ENCODE measurements around the gene RGS8.

RGS8 gene

GRCh38 chr1:182656842-182657397 lies 27.5 kb downstream of the RGS8 start:
- no peaks in the 10 kb centered on the region for H3K9me3 ChIP-seq (ENCODE audit: control insufficient read depth in 2 of 2, low read length in 2 of 2)
- no peak overlapping the region for H3K9ac ChIP-seq (ENCODE audit: low read length in 2 of 2)
- H3K27ac ChIP-seq (ENCODE audit: low read length) = no peak overlapping the region
- no peaks in the 10 kb centered on the region for H3K4me1 ChIP-seq (ENCODE audit: control insufficient read depth, insufficient read depth, low read length)
- H3K27me3 ChIP-seq (ENCODE audit: control insufficient read depth in 1 of 2, insufficient read depth in 2 of 2, low read length in 2 of 2) = no peaks in the 10 kb centered on the region
- no peaks in the 10 kb centered on the region for H3K36me3 ChIP-seq (ENCODE audit: control insufficient read depth in 2 of 2, insufficient read depth in 2 of 2, low read length in 2 of 2)
- no peak overlapping the region for H3K4me3 ChIP-seq (ENCODE audit: low read length in 2 of 2)

GRCh38 chr1:182653986-182654385 lies 30.4 kb downstream of the RGS8 start:
- Histone ChIP-seq H3K27ac (ENCODE audit: low read length) (no peak overlapping the region), H3K4me3 (ENCODE audit: low read length in 2 of 2) (no peak overlapping the region), H3K9ac (ENCODE audit: low read length in 2 of 2) (no peak overlapping the region), H3K4me1 (ENCODE audit: control insufficient read depth, insufficient read depth, low read length) (no peaks in the 10 kb centered on the region), H3K27me3 (ENCODE audit: control insufficient read depth in 1 of 2, insufficient read depth in 2 of 2, low read length in 2 of 2) (no peaks in the 10 kb centered on the region), H3K36me3 (ENCODE audit: control insufficient read depth in 2 of 2, insufficient read depth in 2 of 2, low read length in 2 of 2) (no peaks in the 10 kb centered on the region), H3K9me3 (ENCODE audit: control insufficient read depth in 2 of 2, low read length in 2 of 2) (no peaks in the 10 kb centered on the region)

- Histone ChIP-seq H3K4me3 (ENCODE audit: low read length in 2 of 2) (no peak overlapping the region), H3K27ac (ENCODE audit: low read length) (no peak overlapping the region), H3K9me3 (ENCODE audit: control insufficient read depth in 2 of 2, low read length in 2 of 2) (no peaks in the 10 kb centered on the region), H3K36me3 (ENCODE audit: control insufficient read depth in 2 of 2, insufficient read depth in 2 of 2, low read length in 2 of 2) (no peaks in the 10 kb centered on the region), H3K9ac (ENCODE audit: low read length in 2 of 2) (no peak overlapping the region), H3K27me3 (ENCODE audit: control insufficient read depth in 1 of 2, insufficient read depth in 2 of 2, low read length in 2 of 2) (no peaks in the 10 kb centered on the region), H3K4me1 (ENCODE audit: control insufficient read depth, insufficient read depth, low read length) (no peaks in the 10 kb centered on the region)
Observed at GRCh38 chr1:182652933-182653332, 31.5 kb downstream of the RGS8 start.

DNA sequence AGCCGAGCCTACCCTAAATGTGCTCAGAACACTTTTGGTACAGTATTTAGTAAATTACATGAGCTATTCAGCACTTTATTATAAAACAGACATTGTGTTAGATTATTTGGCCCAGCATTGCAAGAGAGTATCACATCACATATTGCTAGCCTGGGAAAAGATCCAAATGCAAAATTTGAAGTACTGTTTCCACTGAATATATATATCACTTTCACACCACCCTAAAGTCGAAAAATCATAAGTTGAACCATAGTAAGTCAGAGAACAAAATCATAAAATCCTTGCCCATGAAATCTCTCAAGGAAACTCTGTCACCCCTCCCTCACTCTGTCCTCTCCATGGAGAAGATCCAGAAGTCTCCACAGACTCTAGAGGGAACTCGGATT lies 33.1 kb downstream of the RGS8 start:
- Histone ChIP-seq H3K27me3 (ENCODE audit: control insufficient read depth in 1 of 2, insufficient read depth in 2 of 2, low read length in 2 of 2) (no peaks in the 10 kb centered on the region), H3K36me3 (ENCODE audit: control insufficient read depth in 2 of 2, insufficient read depth in 2 of 2, low read length in 2 of 2) (no peaks in the 10 kb centered on the region), H3K4me3 (ENCODE audit: low read length in 2 of 2) (no peak overlapping the region), H3K4me1 (ENCODE audit: control insufficient read depth, insufficient read depth, low read length) (no peaks in the 10 kb centered on the region), H3K9me3 (ENCODE audit: control insufficient read depth in 2 of 2, low read length in 2 of 2) (no peaks in the 10 kb centered on the region), H3K9ac (ENCODE audit: low read length in 2 of 2) (no peak overlapping the region), H3K27ac (ENCODE audit: low read length) (no peak overlapping the region)

GRCh38 chr1:182650678-182651338 lies 33.6 kb downstream of the RGS8 start:
- H3K9ac ChIP-seq (ENCODE audit: low read length in 2 of 2) = no peak overlapping the region

DNA sequence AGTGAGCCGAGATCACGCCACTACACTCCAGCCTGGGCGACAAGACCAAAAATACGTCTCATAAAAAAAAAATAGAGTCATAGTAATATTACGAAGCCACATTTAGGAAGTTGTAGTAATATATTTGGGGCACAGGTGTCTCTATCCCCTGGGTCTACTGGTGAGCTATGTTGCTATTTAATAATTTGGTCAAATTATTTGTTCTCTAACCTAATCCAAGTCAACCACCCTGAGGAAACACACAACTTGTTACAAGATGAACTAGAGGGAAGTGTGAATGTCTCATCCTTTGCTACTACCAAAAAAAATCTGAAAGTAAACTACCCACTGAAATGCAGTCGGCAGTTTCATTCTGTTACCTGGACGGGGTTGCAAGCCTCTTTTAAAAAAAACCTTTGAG lies 35.3 kb downstream of the RGS8 start:
- no peak overlapping the region for H3K27ac ChIP-seq (ENCODE audit: low read length)

More at GRCh38 chr1:182650678-182651338, 33.6 kb downstream of the RGS8 start:
- no peaks in the 10 kb centered on the region for H3K36me3 ChIP-seq (ENCODE audit: control insufficient read depth in 2 of 2, insufficient read depth in 2 of 2, low read length in 2 of 2)
- no peaks in the 10 kb centered on the region for H3K9me3 ChIP-seq (ENCODE audit: control insufficient read depth in 2 of 2, low read length in 2 of 2)
- H3K4me1 ChIP-seq (ENCODE audit: control insufficient read depth, insufficient read depth, low read length) = no peaks in the 10 kb centered on the region
- H3K27ac ChIP-seq (ENCODE audit: low read length) = no peak overlapping the region
- no peak overlapping the region for H3K4me3 ChIP-seq (ENCODE audit: low read length in 2 of 2)
- H3K27me3 ChIP-seq (ENCODE audit: control insufficient read depth in 1 of 2, insufficient read depth in 2 of 2, low read length in 2 of 2) = no peaks in the 10 kb centered on the region

DNA sequence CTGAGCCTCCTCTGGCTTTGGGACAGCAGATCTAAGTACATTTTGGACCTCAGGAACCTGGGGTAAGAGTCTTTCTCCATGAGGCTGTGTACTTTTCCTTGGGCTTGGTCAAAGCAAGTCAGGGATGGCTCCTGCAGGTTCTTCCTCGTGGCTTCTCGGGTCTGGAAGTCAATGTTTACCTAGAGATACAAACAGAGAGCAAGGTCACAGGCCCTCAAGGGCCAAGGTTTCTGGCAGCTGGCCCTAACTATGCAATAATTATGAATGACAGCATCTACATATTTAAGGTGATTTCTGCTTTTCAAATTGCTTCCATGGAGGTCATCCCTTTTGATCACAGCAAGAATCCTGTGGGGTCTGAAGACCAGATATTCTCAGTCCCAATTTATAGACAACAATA lies 37.6 kb downstream of the RGS8 start:
- Histone ChIP-seq H3K36me3 (ENCODE audit: control insufficient read depth in 2 of 2, insufficient read depth in 2 of 2, low read length in 2 of 2) (no peaks in the 10 kb centered on the region), H3K27ac (ENCODE audit: low read length) (no peak overlapping the region), H3K4me3 (ENCODE audit: low read length in 2 of 2) (no peak overlapping the region), H3K4me1 (ENCODE audit: control insufficient read depth, insufficient read depth, low read length) (no peaks in the 10 kb centered on the region), H3K9me3 (ENCODE audit: control insufficient read depth in 2 of 2, low read length in 2 of 2) (no peaks in the 10 kb centered on the region), H3K27me3 (ENCODE audit: control insufficient read depth in 1 of 2, insufficient read depth in 2 of 2, low read length in 2 of 2) (no peaks in the 10 kb centered on the region), H3K9ac (ENCODE audit: low read length in 2 of 2) (no peak overlapping the region)

More for the DNA sequence above, 35.3 kb downstream of the RGS8 start:
- Histone ChIP-seq H3K36me3 (ENCODE audit: control insufficient read depth in 2 of 2, insufficient read depth in 2 of 2, low read length in 2 of 2) (no peaks in the 10 kb centered on the region), H3K4me3 (ENCODE audit: low read length in 2 of 2) (no peak overlapping the region), H3K9me3 (ENCODE audit: control insufficient read depth in 2 of 2, low read length in 2 of 2) (no peaks in the 10 kb centered on the region), H3K27me3 (ENCODE audit: control insufficient read depth in 1 of 2, insufficient read depth in 2 of 2, low read length in 2 of 2) (no peaks in the 10 kb centered on the region), H3K4me1 (ENCODE audit: control insufficient read depth, insufficient read depth, low read length) (no peaks in the 10 kb centered on the region), H3K9ac (ENCODE audit: low read length in 2 of 2) (no peak overlapping the region)

DNA sequence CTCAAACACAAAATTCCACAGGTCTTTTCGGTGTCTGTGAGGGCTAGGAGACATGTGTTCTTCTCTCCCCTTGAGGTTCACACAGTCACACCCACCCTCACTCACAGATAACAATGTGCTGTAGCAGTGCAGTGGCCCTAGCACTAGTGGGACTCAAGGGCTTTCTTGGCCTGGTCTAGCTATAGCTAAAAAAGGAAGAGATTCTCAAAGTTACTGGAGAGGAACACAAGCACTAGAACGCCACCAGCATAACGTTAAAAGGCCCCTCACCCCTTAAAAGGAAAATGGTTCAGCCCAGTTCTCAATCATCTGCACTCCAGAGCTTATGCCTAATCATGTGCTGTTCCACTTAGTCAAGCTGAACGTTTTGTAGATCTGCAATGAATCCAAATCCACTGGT lies 39.5 kb downstream of the RGS8 start:
- Histone ChIP-seq H3K9me3 (ENCODE audit: control insufficient read depth in 2 of 2, low read length in 2 of 2) (no peaks in the 10 kb centered on the region), H3K9ac (ENCODE audit: low read length in 2 of 2) (no peak overlapping the region), H3K4me1 (ENCODE audit: control insufficient read depth, insufficient read depth, low read length) (no peaks in the 10 kb centered on the region), H3K4me3 (ENCODE audit: low read length in 2 of 2) (no peak overlapping the region), H3K27me3 (ENCODE audit: control insufficient read depth in 1 of 2, insufficient read depth in 2 of 2, low read length in 2 of 2) (no peaks in the 10 kb centered on the region), H3K27ac (ENCODE audit: low read length) (no peak overlapping the region), H3K36me3 (ENCODE audit: control insufficient read depth in 2 of 2, insufficient read depth in 2 of 2, low read length in 2 of 2) (no peaks in the 10 kb centered on the region)

DNA sequence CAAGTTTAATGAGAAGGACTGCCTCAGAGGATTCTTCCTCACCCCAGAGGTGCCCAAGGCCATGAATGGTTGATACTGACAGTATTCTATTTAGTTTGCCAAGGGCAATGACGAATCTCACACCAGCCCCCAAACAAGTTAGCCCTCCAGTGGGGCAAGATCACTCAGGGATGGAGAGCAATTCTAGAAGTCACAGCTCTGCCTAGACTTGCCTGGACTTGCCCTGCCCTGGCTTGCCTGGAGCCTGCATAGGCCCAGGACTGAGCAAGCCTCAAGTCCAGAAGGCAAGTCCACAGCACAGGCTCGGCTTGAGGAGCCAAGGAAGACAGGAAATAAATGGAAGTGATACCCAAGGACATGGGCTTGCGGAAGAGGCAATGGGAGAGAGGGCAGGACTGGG lies 40.7 kb downstream of the RGS8 start:
- Histone ChIP-seq H3K4me3 (ENCODE audit: low read length in 2 of 2) (no peak overlapping the region), H3K27ac (ENCODE audit: low read length) (no peak overlapping the region), H3K36me3 (ENCODE audit: control insufficient read depth in 2 of 2, insufficient read depth in 2 of 2, low read length in 2 of 2) (no peaks in the 10 kb centered on the region), H3K4me1 (ENCODE audit: control insufficient read depth, insufficient read depth, low read length) (no peaks in the 10 kb centered on the region), H3K9me3 (ENCODE audit: control insufficient read depth in 2 of 2, low read length in 2 of 2) (no peaks in the 10 kb centered on the region), H3K9ac (ENCODE audit: low read length in 2 of 2) (no peak overlapping the region), H3K27me3 (ENCODE audit: control insufficient read depth in 1 of 2, insufficient read depth in 2 of 2, low read length in 2 of 2) (no peaks in the 10 kb centered on the region)

- Histone ChIP-seq H3K27me3 (ENCODE audit: control insufficient read depth in 1 of 2, insufficient read depth in 2 of 2, low read length in 2 of 2) (no peaks in the 10 kb centered on the region), H3K9ac (ENCODE audit: low read length in 2 of 2) (no peak overlapping the region), H3K9me3 (ENCODE audit: control insufficient read depth in 2 of 2, low read length in 2 of 2) (no peaks in the 10 kb centered on the region), H3K4me1 (ENCODE audit: control insufficient read depth, insufficient read depth, low read length) (no peaks in the 10 kb centered on the region), H3K4me3 (ENCODE audit: low read length in 2 of 2) (no peak overlapping the region), H3K27ac (ENCODE audit: low read length) (no peak overlapping the region), H3K36me3 (ENCODE audit: control insufficient read depth in 2 of 2, insufficient read depth in 2 of 2, low read length in 2 of 2) (no peaks in the 10 kb centered on the region)
Observed at GRCh38 chr1:182642461-182642860, 41.9 kb downstream of the RGS8 start.

DNA sequence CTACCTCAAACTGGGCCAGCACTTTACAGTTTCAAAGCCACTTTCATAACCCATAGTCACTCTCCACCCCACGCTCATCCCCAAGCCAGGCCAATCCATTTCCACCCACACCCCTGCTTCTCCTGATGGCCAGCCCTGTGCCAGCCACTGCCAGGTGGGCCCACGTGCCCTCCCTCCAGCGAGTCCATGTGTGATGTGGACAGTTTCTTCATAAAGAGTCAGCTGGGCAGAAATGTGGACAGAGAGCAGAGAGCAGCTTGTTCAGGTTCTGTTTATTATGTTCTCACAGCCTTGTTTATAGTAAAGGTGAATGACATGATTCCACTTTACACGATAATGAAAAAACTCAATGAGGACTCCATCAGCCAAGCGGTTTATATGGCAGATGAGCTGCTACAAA lies 42.8 kb downstream of the RGS8 start:
- H3K36me3 ChIP-seq (ENCODE audit: control insufficient read depth in 2 of 2, insufficient read depth in 2 of 2, low read length in 2 of 2) = no peaks in the 10 kb centered on the region
- H3K9ac ChIP-seq (ENCODE audit: low read length in 2 of 2) = no peak overlapping the region
- no peak overlapping the region for H3K27ac ChIP-seq (ENCODE audit: low read length)
- no peak overlapping the region for H3K4me3 ChIP-seq (ENCODE audit: low read length in 2 of 2)
- H3K9me3 ChIP-seq (ENCODE audit: control insufficient read depth in 2 of 2, low read length in 2 of 2) = no peaks in the 10 kb centered on the region
- no peaks in the 10 kb centered on the region for H3K4me1 ChIP-seq (ENCODE audit: control insufficient read depth, insufficient read depth, low read length)
- H3K27me3 ChIP-seq (ENCODE audit: control insufficient read depth in 1 of 2, insufficient read depth in 2 of 2, low read length in 2 of 2) = no peaks in the 10 kb centered on the region
